HepG2 (cell line): ENCODE data around the gene INO80B. TPM values are rescaled to one million over a fixed set of nuclear protein-coding genes. Genes with fewer than 3 reads are reported as not detected.

Source experiments
- EED ChIP-seq: sonication (generic); formaldehyde crosslinking; IDR thresholded peaks from 2 replicates; pipeline ENCODE4 v1.5.0; 2020; ENCODE audit warnings: mild to moderate bottlenecking, missing genetic modification reagents
- KDM4B ChIP-seq: sonication (generic); formaldehyde crosslinking; IDR thresholded peaks from 2 replicates; pipeline ENCODE4 v1.4.0; 2020; ENCODE audit warnings: missing genetic modification reagents
- RBM39 ChIP-seq: fragments of 200-400 bp; formaldehyde crosslinking; IDR thresholded peaks from one replicate; pipeline ENCODE4 v1.6.1; 2018; ENCODE audit warnings: antibody characterized with exemption, mild to moderate bottlenecking, low read depth, low read length; ENCODE audit not compliant: poor library complexity, severe bottlenecking
- SMAD9 ChIP-seq: sonication (generic); formaldehyde crosslinking; IDR thresholded peaks from 2 replicates; pipeline ENCODE4 v1.5.1; 2020; ENCODE audit warnings: mild to moderate bottlenecking, missing genetic modification reagents
- SRSF1 ChIP-seq: fragments of 200-400 bp; formaldehyde crosslinking; optimal IDR thresholded peaks from 2 replicates; pipeline ENCODE3; 2017; ENCODE audit warnings: mild to moderate bottlenecking, low read depth, low read length, moderate library complexity
- ZNF12 ChIP-seq: sonication (generic); formaldehyde crosslinking; IDR thresholded peaks from 2 replicates; pipeline ENCODE4 v1.5.0; 2020; ENCODE audit warnings: missing genetic modification reagents
- ZNF572 ChIP-seq: sonication (generic); formaldehyde crosslinking; IDR thresholded peaks from 2 replicates; pipeline ENCODE4 v1.5.1; 2020; ENCODE audit warnings: mild to moderate bottlenecking, missing genetic modification reagents
- ZNF776 ChIP-seq: sonication (generic); formaldehyde crosslinking; IDR thresholded peaks from 2 replicates; pipeline ENCODE4 v1.4.0; 2020; ENCODE audit warnings: mild to moderate bottlenecking, missing genetic modification reagents
- polyA plus RNA-seq, 8 experiments: library from polyadenylated mRNA; depleted of rRNA in 3 of 8; stranded (reverse) in 7 of 8; unstranded in 1 of 8; fragments of >200 nt; fragmentation: Illumina TruSeq in 4 of 8; extraction: Trizol in 4 of 8; gene quantifications; 2 replicates each; pipeline versions ENCODE4 v1.2.1 to v1.2.3, GENCODE V29; 2011 to 2016; ENCODE audit warnings: low read depth in 4 of 8, missing spikeins in 1 of 8, mixed read lengths in 1 of 8; ENCODE audit not compliant: insufficient read depth in 1 of 8
- total RNA-seq, 5 experiments: library from RNA; depleted of rRNA; stranded (reverse); fragments of >200 nt; fragmentation: Illumina TruSeq; extraction: Trizol; gene quantifications; 2 replicates each; pipeline ENCODE4 v1.2.3, GENCODE V29; 2016; ENCODE audit warnings: low read depth in 1 of 5
- TF ChIP-seq, protein P1 (sequence below): sonication (generic); formaldehyde crosslinking; IDR thresholded peaks from 2 replicates; pipeline ENCODE4 v1.8.0; 2022; ENCODE audit warnings: mild to moderate bottlenecking, missing genetic modification reagents, borderline replicate concordance
- TF ChIP-seq, protein P2 (sequence below): sonication (generic); formaldehyde crosslinking; IDR thresholded peaks from 2 replicates; pipeline ENCODE4 v1.9.0; 2021; ENCODE audit warnings: mild to moderate bottlenecking, missing genetic modification reagents
- TF ChIP-seq, protein P3 (sequence below): IDR thresholded peaks from 2 replicates; pipeline ENCODE4 v1.6.1; 2016; ENCODE audit warnings: missing genetic modification reagents, missing compliant biosample characterization
- TF ChIP-seq, protein P4 (sequence below): sonication (generic); formaldehyde crosslinking; IDR thresholded peaks from 2 replicates; pipeline ENCODE4 v1.4.0; 2020; ENCODE audit warnings: missing genetic modification reagents
- TF ChIP-seq, protein P5 (sequence below): sonication (generic); formaldehyde crosslinking; IDR thresholded peaks from 2 replicates; pipeline ENCODE4 v1.9.0; 2022; ENCODE audit warnings: low read depth, missing genetic modification reagents

INO80B gene
- total and polyA plus RNA-seq, 2 of the 13 experiments (the other 11 are each of a cell fraction or from before 2014, with no cell fraction given): 6.2 to 14.5 TPM

DNA sequence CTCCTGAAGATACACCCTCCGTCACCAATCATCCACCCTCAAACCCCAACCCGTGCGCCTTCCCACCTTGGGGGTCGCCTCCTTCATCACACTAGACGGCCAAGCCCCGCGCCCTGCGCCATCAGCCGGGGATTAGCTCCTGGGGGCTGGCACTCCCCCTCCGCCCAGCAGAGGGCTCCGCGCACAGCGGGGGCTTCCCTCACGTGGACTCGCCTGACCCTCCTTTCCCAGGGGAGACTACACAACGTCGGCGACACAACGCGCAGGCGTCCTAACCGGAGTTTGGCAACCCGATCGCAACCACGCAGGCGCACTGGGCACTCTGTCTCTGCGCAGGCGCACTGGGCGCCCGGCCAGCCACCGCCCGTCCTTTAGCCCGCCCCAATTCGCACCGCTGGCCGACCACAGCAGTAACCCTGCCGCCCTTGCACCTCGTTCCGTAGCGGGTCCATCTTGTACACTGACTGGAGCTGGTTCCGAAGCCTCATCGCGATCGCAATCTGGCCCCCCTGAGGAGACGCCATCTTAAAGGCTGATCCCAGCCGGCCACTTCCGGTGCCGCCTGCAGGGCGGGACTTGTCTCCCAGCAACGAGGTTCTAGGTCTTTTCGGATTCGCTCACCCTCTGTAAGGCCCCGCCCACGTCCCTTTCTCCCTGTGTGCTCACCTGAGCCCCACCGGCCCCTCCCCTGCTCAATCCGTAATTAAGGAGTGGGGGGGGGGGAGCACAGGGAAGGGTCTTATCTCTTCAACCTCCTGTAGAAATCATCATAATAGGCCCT lies 52.4 kb downstream of the INO80B start, which contains the start of gene PCGF1 (continued):
- TF ChIP-seq, protein P1, sequence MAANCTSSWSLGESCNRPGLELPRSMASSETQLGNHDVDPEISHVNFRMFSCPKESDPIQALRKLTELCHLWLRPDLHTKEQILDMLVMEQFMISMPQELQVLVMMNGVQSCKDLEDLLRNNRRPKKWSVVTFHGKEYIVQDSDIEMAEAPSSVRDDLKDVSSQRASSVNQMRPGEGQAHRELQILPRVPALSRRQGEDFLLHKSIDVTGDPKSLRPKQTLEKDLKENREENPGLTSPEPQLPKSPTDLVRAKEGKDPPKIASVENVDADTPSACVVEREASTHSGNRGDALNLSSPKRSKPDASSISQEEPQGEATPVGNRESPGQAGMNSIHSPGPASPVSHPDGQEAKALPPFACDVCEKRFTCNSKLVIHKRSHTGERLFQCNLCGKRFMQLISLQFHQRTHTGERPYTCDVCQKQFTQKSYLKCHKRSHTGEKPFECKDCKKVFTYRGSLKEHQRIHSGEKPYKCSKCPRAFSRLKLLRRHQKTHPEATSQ (CRISPR knock-in tag): no peak; the same call in 1 of the 2 replicates
- TF ChIP-seq, protein P2, sequence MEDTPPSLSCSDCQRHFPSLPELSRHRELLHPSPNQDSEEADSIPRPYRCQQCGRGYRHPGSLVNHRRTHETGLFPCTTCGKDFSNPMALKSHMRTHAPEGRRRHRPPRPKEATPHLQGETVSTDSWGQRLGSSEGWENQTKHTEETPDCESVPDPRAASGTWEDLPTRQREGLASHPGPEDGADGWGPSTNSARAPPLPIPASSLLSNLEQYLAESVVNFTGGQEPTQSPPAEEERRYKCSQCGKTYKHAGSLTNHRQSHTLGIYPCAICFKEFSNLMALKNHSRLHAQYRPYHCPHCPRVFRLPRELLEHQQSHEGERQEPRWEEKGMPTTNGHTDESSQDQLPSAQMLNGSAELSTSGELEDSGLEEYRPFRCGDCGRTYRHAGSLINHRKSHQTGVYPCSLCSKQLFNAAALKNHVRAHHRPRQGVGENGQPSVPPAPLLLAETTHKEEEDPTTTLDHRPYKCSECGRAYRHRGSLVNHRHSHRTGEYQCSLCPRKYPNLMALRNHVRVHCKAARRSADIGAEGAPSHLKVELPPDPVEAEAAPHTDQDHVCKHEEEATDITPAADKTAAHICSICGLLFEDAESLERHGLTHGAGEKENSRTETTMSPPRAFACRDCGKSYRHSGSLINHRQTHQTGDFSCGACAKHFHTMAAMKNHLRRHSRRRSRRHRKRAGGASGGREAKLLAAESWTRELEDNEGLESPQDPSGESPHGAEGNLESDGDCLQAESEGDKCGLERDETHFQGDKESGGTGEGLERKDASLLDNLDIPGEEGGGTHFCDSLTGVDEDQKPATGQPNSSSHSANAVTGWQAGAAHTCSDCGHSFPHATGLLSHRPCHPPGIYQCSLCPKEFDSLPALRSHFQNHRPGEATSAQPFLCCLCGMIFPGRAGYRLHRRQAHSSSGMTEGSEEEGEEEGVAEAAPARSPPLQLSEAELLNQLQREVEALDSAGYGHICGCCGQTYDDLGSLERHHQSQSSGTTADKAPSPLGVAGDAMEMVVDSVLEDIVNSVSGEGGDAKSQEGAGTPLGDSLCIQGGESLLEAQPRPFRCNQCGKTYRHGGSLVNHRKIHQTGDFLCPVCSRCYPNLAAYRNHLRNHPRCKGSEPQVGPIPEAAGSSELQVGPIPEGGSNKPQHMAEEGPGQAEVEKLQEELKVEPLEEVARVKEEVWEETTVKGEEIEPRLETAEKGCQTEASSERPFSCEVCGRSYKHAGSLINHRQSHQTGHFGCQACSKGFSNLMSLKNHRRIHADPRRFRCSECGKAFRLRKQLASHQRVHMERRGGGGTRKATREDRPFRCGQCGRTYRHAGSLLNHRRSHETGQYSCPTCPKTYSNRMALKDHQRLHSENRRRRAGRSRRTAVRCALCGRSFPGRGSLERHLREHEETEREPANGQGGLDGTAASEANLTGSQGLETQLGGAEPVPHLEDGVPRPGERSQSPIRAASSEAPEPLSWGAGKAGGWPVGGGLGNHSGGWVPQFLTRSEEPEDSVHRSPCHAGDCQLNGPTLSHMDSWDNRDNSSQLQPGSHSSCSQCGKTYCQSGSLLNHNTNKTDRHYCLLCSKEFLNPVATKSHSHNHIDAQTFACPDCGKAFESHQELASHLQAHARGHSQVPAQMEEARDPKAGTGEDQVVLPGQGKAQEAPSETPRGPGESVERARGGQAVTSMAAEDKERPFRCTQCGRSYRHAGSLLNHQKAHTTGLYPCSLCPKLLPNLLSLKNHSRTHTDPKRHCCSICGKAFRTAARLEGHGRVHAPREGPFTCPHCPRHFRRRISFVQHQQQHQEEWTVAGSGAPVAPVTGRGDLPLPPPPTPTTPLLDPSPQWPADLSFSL (CRISPR knock-in tag): peak; percentile 90
- peak; percentile 91 for TF ChIP-seq ZNF776
- TF ChIP-seq, protein P3, sequence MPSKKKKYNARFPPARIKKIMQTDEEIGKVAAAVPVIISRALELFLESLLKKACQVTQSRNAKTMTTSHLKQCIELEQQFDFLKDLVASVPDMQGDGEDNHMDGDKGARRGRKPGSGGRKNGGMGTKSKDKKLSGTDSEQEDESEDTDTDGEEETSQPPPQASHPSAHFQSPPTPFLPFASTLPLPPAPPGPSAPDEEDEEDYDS (CRISPR knock-in tag): peak; percentile 80
- TF ChIP-seq, protein P4, sequence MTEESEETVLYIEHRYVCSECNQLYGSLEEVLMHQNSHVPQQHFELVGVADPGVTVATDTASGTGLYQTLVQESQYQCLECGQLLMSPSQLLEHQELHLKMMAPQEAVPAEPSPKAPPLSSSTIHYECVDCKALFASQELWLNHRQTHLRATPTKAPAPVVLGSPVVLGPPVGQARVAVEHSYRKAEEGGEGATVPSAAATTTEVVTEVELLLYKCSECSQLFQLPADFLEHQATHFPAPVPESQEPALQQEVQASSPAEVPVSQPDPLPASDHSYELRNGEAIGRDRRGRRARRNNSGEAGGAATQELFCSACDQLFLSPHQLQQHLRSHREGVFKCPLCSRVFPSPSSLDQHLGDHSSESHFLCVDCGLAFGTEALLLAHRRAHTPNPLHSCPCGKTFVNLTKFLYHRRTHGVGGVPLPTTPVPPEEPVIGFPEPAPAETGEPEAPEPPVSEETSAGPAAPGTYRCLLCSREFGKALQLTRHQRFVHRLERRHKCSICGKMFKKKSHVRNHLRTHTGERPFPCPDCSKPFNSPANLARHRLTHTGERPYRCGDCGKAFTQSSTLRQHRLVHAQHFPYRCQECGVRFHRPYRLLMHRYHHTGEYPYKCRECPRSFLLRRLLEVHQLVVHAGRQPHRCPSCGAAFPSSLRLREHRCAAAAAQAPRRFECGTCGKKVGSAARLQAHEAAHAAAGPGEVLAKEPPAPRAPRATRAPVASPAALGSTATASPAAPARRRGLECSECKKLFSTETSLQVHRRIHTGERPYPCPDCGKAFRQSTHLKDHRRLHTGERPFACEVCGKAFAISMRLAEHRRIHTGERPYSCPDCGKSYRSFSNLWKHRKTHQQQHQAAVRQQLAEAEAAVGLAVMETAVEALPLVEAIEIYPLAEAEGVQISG: peak; percentile 99
- TF ChIP-seq, protein P5, sequence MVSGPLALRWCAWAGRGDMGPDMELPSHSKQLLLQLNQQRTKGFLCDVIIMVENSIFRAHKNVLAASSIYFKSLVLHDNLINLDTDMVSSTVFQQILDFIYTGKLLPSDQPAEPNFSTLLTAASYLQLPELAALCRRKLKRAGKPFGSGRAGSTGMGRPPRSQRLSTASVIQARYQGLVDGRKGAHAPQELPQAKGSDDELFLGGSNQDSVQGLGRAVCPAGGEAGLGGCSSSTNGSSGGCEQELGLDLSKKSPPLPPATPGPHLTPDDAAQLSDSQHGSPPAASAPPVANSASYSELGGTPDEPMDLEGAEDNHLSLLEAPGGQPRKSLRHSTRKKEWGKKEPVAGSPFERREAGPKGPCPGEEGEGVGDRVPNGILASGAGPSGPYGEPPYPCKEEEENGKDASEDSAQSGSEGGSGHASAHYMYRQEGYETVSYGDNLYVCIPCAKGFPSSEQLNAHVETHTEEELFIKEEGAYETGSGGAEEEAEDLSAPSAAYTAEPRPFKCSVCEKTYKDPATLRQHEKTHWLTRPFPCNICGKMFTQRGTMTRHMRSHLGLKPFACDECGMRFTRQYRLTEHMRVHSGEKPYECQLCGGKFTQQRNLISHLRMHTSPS (CRISPR knock-in tag): 0 out of 2 replicates have a peak, but pooled peaks have one; percentile 55
- TF ChIP-seq SRSF1: peak; percentile 28
- TF ChIP-seq KDM4B (CRISPR knock-in tag): peak; percentile 94
- TF ChIP-seq ZNF12: peak; percentile 3; the same call in 1 of the 2 replicates
- TF ChIP-seq ZNF572 (CRISPR knock-in tag): peak; percentile 97; the same call in 1 of the 2 replicates
- TF ChIP-seq RBM39: peak; percentile 86
- TF ChIP-seq SMAD9 (CRISPR knock-in tag): peak; percentile 24; the same call in 1 of the 2 replicates
- TF ChIP-seq EED (CRISPR knock-in tag): peak; percentile 91
